GM12878 (cell line): ENCODE measurements around the gene TMC8. TPM values are rescaled to one million over a fixed set of nuclear protein-coding genes. Genes with fewer than 3 reads are reported as not detected.
A peak's percentile ranks its signal among the peaks of the same experiment; 100 is the strongest.

ENCODE experiments used
- ASH2L ChIP-seq: fragments of 300-600, 200-600 bp; sonication (generic); IDR thresholded peaks from 2 replicates; pipeline ENCODE4 v1.6.1; 2017; ENCODE audit warnings: low read depth, mild to moderate bottlenecking, borderline replicate concordance
- BRCA1 ChIP-seq: IDR thresholded peaks from 2 replicates; pipeline ENCODE4 v1.6.1; 2011; ENCODE audit warnings: low read depth, low read length, improper control_type of control experiment
- CHD4 ChIP-seq: fragments of 200-600 bp; sonication (generic); IDR thresholded peaks from 2 replicates; pipeline ENCODE4 v1.6.1; 2016; ENCODE audit warnings: mild to moderate bottlenecking
- CREB1 ChIP-seq: IDR thresholded peaks from 2 replicates; pipeline ENCODE4 v1.6.1; 2012; ENCODE audit warnings: low read depth, mild to moderate bottlenecking, inconsistent platforms
- CTCF ChIP-seq, 3 experiments: IDR thresholded peaks in 2 of 3; conservative IDR thresholded peaks in 1 of 3; 2 replicates each; pipeline ENCODE4 v1.5.1; 2011; ENCODE audit warnings: low read depth in 3 of 3, low read length in 3 of 3, mild to moderate bottlenecking in 3 of 3, control low read depth in 2 of 3, moderate library complexity in 2 of 3, inconsistent platforms in 1 of 3, mixed read lengths in 1 of 3; ENCODE audit not compliant: control insufficient read depth in 2 of 3, insufficient read depth in 1 of 3; ENCODE audit errors: extremely low read depth in 1 of 3
- EGR1 ChIP-seq, 2 experiments: IDR thresholded peaks; 1 replicate in 1 of 2; 2 replicates in 1 of 2; pipeline ENCODE4 v1.6.1; 2011 to 2012; ENCODE audit warnings: low read depth in 2 of 2, low read length in 2 of 2, borderline replicate concordance in 1 of 2, mild to moderate bottlenecking in 1 of 2, moderate library complexity in 1 of 2
- FOXM1 ChIP-seq: IDR thresholded peaks from 2 replicates; pipeline ENCODE4 v1.6.1; 2012; ENCODE audit warnings: low read depth, mild to moderate bottlenecking, inconsistent platforms, low read length, moderate library complexity
- HSF1 ChIP-seq: fragments of 150-350 bp; IDR thresholded peaks from 2 replicates; pipeline ENCODE4 v1.6.1; 2014; ENCODE audit warnings: mild to moderate bottlenecking, low read depth, low read length
- JUND ChIP-seq: IDR thresholded peaks from 2 replicates; pipeline ENCODE4 v1.6.1; 2012; ENCODE audit warnings: low read depth, mild to moderate bottlenecking, low read length, improper control_type of control experiment, moderate library complexity
- KAT2A ChIP-seq: conservative IDR thresholded peaks from 2 replicates; pipeline ENCODE4 v1.6.1; 2011; ENCODE audit warnings: low read depth, low read length; ENCODE audit not compliant: control insufficient read depth
- LARP7 ChIP-seq: fragments of 450-650 bp; IDR thresholded peaks from 2 replicates; pipeline ENCODE4 v1.6.1; 2017; ENCODE audit warnings: mild to moderate bottlenecking
- MEF2A ChIP-seq: IDR thresholded peaks from 2 replicates; pipeline ENCODE4 v1.6.1; 2011; ENCODE audit warnings: low read depth, mild to moderate bottlenecking, low read length, moderate library complexity; ENCODE audit not compliant: insufficient read depth
- MEF2B ChIP-seq: fragments of 450-650 bp; IDR thresholded peaks from 2 replicates; pipeline ENCODE4 v1.6.1; 2018; ENCODE audit warnings: mild to moderate bottlenecking, moderate library complexity; ENCODE audit not compliant: partially characterized antibody, poor library complexity, severe bottlenecking
- MTA2 ChIP-seq: fragments of 450-650 bp; IDR thresholded peaks from 2 replicates; pipeline ENCODE4 v1.6.1; 2016; ENCODE audit warnings: low read depth, mild to moderate bottlenecking, moderate library complexity
- MYC ChIP-seq: IDR thresholded peaks from 2 replicates; pipeline ENCODE4 v1.6.1; 2011; ENCODE audit warnings: mild to moderate bottlenecking, low read length, moderate library complexity, inconsistent platforms; ENCODE audit not compliant: insufficient read depth, insufficient replicate concordance, insufficient read length, severe bottlenecking
- NR2C2 ChIP-seq: IDR thresholded peaks from 2 replicates; pipeline ENCODE4 v1.6.1; 2011; ENCODE audit warnings: borderline replicate concordance, low read depth; ENCODE audit not compliant: control insufficient read depth, insufficient read length
- PKNOX1 ChIP-seq: fragments of 450-650 bp; IDR thresholded peaks from 2 replicates; pipeline ENCODE4 v1.6.1; 2016; ENCODE audit warnings: mild to moderate bottlenecking
- SKIL ChIP-seq: fragments of 450-650 bp; IDR thresholded peaks from 2 replicates; pipeline ENCODE4 v1.6.1; 2017; ENCODE audit warnings: mild to moderate bottlenecking, low read depth, inconsistent platforms; ENCODE audit not compliant: poor library complexity, severe bottlenecking
- SUPT20H ChIP-seq: IDR thresholded peaks from 2 replicates; pipeline ENCODE4 v1.6.1; 2011; ENCODE audit warnings: low read depth, mild to moderate bottlenecking, low read length, moderate library complexity, borderline replicate concordance; ENCODE audit not compliant: control insufficient read depth
- SUZ12 ChIP-seq: fragments of 200-600 bp; sonication (generic); IDR thresholded peaks from one replicate; pipeline ENCODE4 v1.6.1; 2018; ENCODE audit warnings: antibody characterized with exemption, mild to moderate bottlenecking; ENCODE audit not compliant: unreplicated experiment
- TAF1 ChIP-seq: IDR thresholded peaks from 2 replicates; pipeline ENCODE4 v1.6.1; 2011; ENCODE audit warnings: mild to moderate bottlenecking, low read depth, low read length, borderline replicate concordance
- ZNF217 ChIP-seq: fragments of 450-650 bp; IDR thresholded peaks from 2 replicates; pipeline ENCODE4 v1.6.1; 2017; ENCODE audit warnings: antibody characterized with exemption, mild to moderate bottlenecking
- ZNF384 ChIP-seq: IDR thresholded peaks from 2 replicates; pipeline ENCODE4 v1.6.1; 2012; ENCODE audit warnings: low read depth, mild to moderate bottlenecking, low read length, improper control_type of control experiment, borderline replicate concordance
- ZNF622 ChIP-seq: fragments of 450-650 bp; IDR thresholded peaks from 2 replicates; pipeline ENCODE4 v1.6.1; 2017; ENCODE audit warnings: mild to moderate bottlenecking, inconsistent platforms
- polyA plus RNA-seq, 11 experiments: library from polyadenylated mRNA; depleted of rRNA in 4 of 11; unstranded in 6 of 11; stranded (reverse) in 5 of 11; fragments of >200 nt; fragmentation: Nextera tagmentation in 4 of 11; fragmentation: Illumina TruSeq in 1 of 11; extraction: Ambion mirVana in 4 of 11; extraction: Trizol in 1 of 11; gene quantifications; 1 replicate in 1 of 11; 2 replicates in 10 of 11; pipeline versions ENCODE4 v1.2.1 to v1.2.3, GENCODE V29; 2011 to 2016; ENCODE audit warnings: inconsistent platforms in 2 of 11, missing spikeins in 2 of 11, low read depth in 1 of 11
- total RNA-seq, 4 experiments: library from RNA; depleted of rRNA in 3 of 4; stranded (reverse); fragments of >200 nt in 3 of 4; fragmentation: Illumina TruSeq in 1 of 4; extraction: Trizol in 1 of 4; gene quantifications; 2 replicates each; pipeline versions ENCODE4 v1.2.1 to v1.2.3, GENCODE V29; 2013 to 2021

TMC8 gene
- total and polyA plus RNA-seq, 10 of the 15 experiments (the other 5 are each of a cell fraction or from before 2014, with no cell fraction given), result 2.7 to 128 (median 40.0) TPM

- TF ChIP-seq SUZ12 (no peak), BRCA1 (no peak), CREB1 (no peak; the same call in 1 of the 2 replicates), SUPT20H (no peak), PKNOX1 (no peak), ZNF384 (no peak), EGR1 (IDR thresholded peaks at IDR 0.05; ENCODE audit: borderline replicate concordance in 1 of 2, low read depth in 2 of 2, low read length in 2 of 2) (no peak), HSF1 (no peak), KAT2A (no peak), ASH2L (no peak), MEF2A (peak; percentile 86), CTCF (IDR thresholded peaks at IDR 0.05 in 2 of 3, conservative IDR thresholded peaks at IDR 0.05 in 1 of 3; ENCODE audit: control insufficient read depth in 2 of 3, extremely low read depth in 1 of 3, insufficient read depth in 1 of 3, low read depth in 3 of 3, low read length in 3 of 3) (no peak), LARP7 (no peak), MTA2 (peak; percentile 76), NR2C2 (no peak), MEF2B (peak; percentile 70), SKIL (peak; percentile 96), JUND (peak; percentile 39; the same call in 1 of the 2 replicates), CHD4 (0 out of 2 replicates have a peak, but pooled peaks have one; percentile 39), ZNF622 (no peak), MYC (no peak), FOXM1 (peak; percentile 88), TAF1 (0 out of 2 replicates have a peak, but pooled peaks have one; percentile 24), ZNF217 (no peak)
These were observed 29.1 kb downstream of the TMC8 start (continued) for GRCh38 chr17:78159575-78160158.
